RWPE2 (cell line): ENCODE data around the gene SMPD1.

Experiments
- ATAC-seq: fragments of 200-7000 bp; cut with Tn5 transposase; 3 replicates; pipeline ENCODE4 v1.9.1; 2021; ENCODE audit warnings: low read depth
- DNase-seq: peaks from one replicate; pipeline ENCODE4 v3.0.0-alpha.2; 2020; ENCODE audit warnings: low spot score
- H3K27ac ChIP-seq: fragments of 450-650 bp; 2 replicates; pipeline ENCODE4 v1.5.1; 2017; ENCODE audit warnings: mild to moderate bottlenecking; ENCODE audit not compliant: poor library complexity, severe bottlenecking
- H3K27me3 ChIP-seq: fragments of 250-450 bp; sonication (Bioruptor Pico); 2 replicates; pipeline ENCODE4 v1.5.1; 2021; ENCODE audit warnings: mild to moderate bottlenecking, moderate library complexity; ENCODE audit not compliant: insufficient read depth, poor library complexity, severe bottlenecking
- H3K36me3 ChIP-seq: fragments of 250-450 bp; sonication (Bioruptor Pico); 2 replicates; pipeline ENCODE4 v1.5.1; 2020; ENCODE audit warnings: low read depth, mild to moderate bottlenecking, moderate library complexity
- H3K4me1 ChIP-seq: fragments of 250-450 bp; sonication (Bioruptor Pico); 2 replicates; pipeline ENCODE4 v1.5.1; 2021; ENCODE audit warnings: mild to moderate bottlenecking, moderate library complexity; ENCODE audit not compliant: insufficient read depth, poor library complexity, severe bottlenecking
- H3K4me3 ChIP-seq: fragments of 250-450 bp; sonication (Bioruptor Pico); 2 replicates; pipeline ENCODE4 v1.5.1; 2021; ENCODE audit warnings: mild to moderate bottlenecking, moderate library complexity; ENCODE audit not compliant: severe bottlenecking
- H3K9me3 ChIP-seq: fragments of 250-450 bp; sonication (Bioruptor Pico); 2 replicates; pipeline ENCODE4 v1.5.1; 2021; ENCODE audit warnings: mild to moderate bottlenecking, moderate library complexity; ENCODE audit not compliant: severe bottlenecking
- TF ChIP-seq, protein P1 (sequence below): fragments of 450-650 bp; IDR thresholded peaks from one replicate; pipeline ENCODE4 v1.5.1; 2017; ENCODE audit warnings: mild to moderate bottlenecking, moderate library complexity; ENCODE audit not compliant: poor library complexity, severe bottlenecking

SMPD1 gene

DNA sequence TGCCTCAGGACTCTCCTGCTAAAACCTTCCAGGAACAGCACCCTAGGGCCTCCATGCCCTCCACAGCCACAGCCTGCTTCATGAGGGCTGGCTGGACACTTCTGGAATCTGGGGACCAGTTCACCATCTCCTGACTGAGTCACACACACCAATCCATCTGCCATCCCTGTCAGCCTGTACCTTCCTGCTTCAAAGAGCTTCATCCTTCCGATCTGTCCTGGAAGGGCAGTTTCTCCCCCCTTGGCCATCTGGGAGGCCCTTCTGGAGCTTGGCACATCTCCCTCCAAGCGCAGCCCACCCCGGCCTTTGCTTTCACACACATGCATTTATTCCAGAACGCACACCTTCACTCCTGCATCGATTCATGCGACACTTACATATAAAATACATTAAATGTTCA lies 15.6 kb downstream of the SMPD1 start:
- ATAC-seq (no peak), DNase-seq (no peak)
- no peak overlapping the region for H3K4me3 ChIP-seq
- H3K36me3 ChIP-seq, result no peaks in the 10 kb centered on the region
- no peaks in the 10 kb centered on the region for H3K27me3 ChIP-seq
- H3K4me1 ChIP-seq, result no peaks in the 10 kb centered on the region
- no peak overlapping the region for H3K27ac ChIP-seq
- no peaks in the 10 kb centered on the region for H3K9me3 ChIP-seq
- TF ChIP-seq, protein P1, sequence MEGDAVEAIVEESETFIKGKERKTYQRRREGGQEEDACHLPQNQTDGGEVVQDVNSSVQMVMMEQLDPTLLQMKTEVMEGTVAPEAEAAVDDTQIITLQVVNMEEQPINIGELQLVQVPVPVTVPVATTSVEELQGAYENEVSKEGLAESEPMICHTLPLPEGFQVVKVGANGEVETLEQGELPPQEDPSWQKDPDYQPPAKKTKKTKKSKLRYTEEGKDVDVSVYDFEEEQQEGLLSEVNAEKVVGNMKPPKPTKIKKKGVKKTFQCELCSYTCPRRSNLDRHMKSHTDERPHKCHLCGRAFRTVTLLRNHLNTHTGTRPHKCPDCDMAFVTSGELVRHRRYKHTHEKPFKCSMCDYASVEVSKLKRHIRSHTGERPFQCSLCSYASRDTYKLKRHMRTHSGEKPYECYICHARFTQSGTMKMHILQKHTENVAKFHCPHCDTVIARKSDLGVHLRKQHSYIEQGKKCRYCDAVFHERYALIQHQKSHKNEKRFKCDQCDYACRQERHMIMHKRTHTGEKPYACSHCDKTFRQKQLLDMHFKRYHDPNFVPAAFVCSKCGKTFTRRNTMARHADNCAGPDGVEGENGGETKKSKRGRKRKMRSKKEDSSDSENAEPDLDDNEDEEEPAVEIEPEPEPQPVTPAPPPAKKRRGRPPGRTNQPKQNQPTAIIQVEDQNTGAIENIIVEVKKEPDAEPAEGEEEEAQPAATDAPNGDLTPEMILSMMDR, result no peak

GRCh38 chr11:6406370-6406769 lies 16.1 kb downstream of the SMPD1 start:
- no peaks in the 10 kb centered on the region for H3K27me3 ChIP-seq
- H3K4me1 ChIP-seq, result no peaks in the 10 kb centered on the region
- no peaks in the 10 kb centered on the region for H3K9me3 ChIP-seq
- DNase-seq (no peak), ATAC-seq (no peak)
- no peaks in the 10 kb centered on the region for H3K36me3 ChIP-seq
- no peak overlapping the region for H3K27ac ChIP-seq
- no peak overlapping the region for H3K4me3 ChIP-seq
- TF ChIP-seq, protein P1, result no peak

- TF ChIP-seq, protein P1, result no peak
- no peak overlapping the region for H3K4me3 ChIP-seq
- no peaks in the 10 kb centered on the region for H3K4me1 ChIP-seq
- DNase-seq (no peak), ATAC-seq (no peak)
- no peaks in the 10 kb centered on the region for H3K27me3 ChIP-seq
- no peaks in the 10 kb centered on the region for H3K9me3 ChIP-seq
- no peak overlapping the region for H3K27ac ChIP-seq
- H3K36me3 ChIP-seq, result no peaks in the 10 kb centered on the region
Observed at GRCh38 chr11:6410695-6411430, 20.6 kb downstream of the SMPD1 start.

DNA sequence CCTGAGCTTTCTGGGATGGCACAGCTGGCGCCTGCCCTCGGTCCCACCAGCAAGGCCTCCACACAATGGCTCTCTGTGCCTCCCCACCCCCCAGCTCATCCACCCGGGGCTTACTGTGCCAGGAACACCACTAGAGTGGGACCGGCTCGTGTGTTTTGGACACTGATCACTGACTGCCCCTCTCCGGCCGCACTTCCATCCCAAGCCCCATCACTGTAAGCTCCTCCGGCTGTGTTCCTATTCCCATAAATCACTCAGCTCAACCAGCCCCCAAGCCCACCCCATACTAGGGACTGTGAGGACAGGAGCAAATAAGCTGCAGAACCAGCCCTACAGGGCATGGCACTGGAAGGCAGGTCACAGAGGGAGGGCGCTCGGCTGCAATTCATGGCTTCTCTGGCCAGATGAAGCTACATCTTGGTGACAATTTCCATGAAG lies 21.3 kb downstream of the SMPD1 start:
- DNase-seq (no peak), ATAC-seq (no peak)
- no peak overlapping the region for H3K4me3 ChIP-seq
- no peaks in the 10 kb centered on the region for H3K4me1 ChIP-seq
- TF ChIP-seq, protein P1, result no peak
- H3K9me3 ChIP-seq, result no peaks in the 10 kb centered on the region
- no peaks in the 10 kb centered on the region for H3K36me3 ChIP-seq
- H3K27ac ChIP-seq, result no peak overlapping the region
- no peaks in the 10 kb centered on the region for H3K27me3 ChIP-seq

DNA sequence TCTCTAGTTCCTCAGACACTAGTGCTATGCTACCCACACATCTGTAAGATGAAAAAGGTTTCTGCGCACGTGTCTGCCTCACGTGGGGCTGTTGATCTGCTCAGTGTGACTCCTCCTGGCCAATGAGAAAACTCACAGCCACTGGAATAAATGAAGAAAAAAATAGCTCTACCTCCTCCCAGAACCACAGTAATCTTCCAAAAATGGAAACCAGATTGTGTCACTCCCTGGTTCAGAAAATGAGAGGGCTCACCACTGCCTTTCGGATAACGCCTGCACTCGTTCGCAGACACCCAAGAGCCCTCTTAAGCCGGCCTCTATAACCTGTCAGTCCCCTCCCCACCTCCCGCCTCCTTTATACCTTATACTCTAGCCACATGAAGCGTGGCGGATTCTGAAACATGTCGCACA lies 23.5 kb downstream of the SMPD1 start:
- Histone ChIP-seq H3K9me3 (no peaks in the 10 kb centered on the region), H3K4me3 (no peak overlapping the region), H3K27ac (no peak overlapping the region), H3K36me3 (no peaks in the 10 kb centered on the region), H3K27me3 (no peaks in the 10 kb centered on the region), H3K4me1 (peaks cover 3% of the 10 kb centered on the region)
- DNase-seq (no peak), ATAC-seq (no peak)
- TF ChIP-seq, protein P1, result no peak
